Measurements from ENCODE around the gene ISYNA1.

DNA sequence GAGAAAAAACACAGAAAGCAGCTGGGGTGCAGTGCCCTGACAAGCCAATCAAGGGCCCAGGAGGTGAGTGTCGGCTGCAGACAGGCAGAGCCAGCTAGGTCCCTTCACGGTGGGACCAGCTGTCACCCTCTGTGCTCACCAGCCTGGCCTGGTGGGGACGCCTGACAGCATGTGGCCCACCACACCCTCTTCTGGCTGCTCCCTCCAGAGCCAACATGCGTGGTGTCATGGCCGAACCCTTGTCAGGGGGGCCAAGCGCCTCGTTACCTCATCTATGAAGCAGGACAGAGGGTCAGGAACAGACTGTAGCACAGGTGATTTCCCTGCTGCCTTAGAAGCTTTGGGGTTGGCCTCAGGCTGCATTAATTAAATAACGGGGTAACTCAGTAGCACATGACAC lies 40.0 kb upstream of the ISYNA1 start:
- TF ChIP-seq CTCF (IDR thresholded peaks at IDR 0.05; ENCODE audit: control extremely low read depth in 1 of 3, insufficient read depth in 1 of 3, low read depth in 1 of 3, low read length in 3 of 3) = no peak
- TF ChIP-seq, protein P1, sequence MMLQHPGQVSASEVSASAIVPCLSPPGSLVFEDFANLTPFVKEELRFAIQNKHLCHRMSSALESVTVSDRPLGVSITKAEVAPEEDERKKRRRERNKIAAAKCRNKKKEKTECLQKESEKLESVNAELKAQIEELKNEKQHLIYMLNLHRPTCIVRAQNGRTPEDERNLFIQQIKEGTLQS (IDR thresholded peaks at IDR 0.05; ENCODE audit: insufficient read depth, low read depth, low read length) = no peak
- TF ChIP-seq TCF12 (IDR thresholded peaks at IDR 0.05; ENCODE audit: low read depth, low read length) = no peak
- TF ChIP-seq EP300 (IDR thresholded peaks at IDR 0.05; ENCODE audit: borderline replicate concordance in 1 of 2, low read depth in 2 of 2, low read length in 2 of 2) = no peak
- TF ChIP-seq POLR2AphosphoS5 (IDR thresholded peaks at IDR 0.05; ENCODE audit: low read depth, low read length) = no peak
- no peak for TF ChIP-seq CREB1 (IDR thresholded peaks at IDR 0.05)
- no peak for TF ChIP-seq POLR2A (IDR thresholded peaks at IDR 0.05; ENCODE audit: control extremely low read depth in 1 of 2, low read depth in 2 of 2, low read length in 2 of 2)
- TF ChIP-seq GABPA (IDR thresholded peaks at IDR 0.05; ENCODE audit: borderline replicate concordance, insufficient read depth, low read length) = no peak
- no peak for TF ChIP-seq EZH2 (IDR thresholded peaks at IDR 0.05; ENCODE audit: low read depth, low read length, severe bottlenecking)
- no peak for TF ChIP-seq SIRT6 (IDR thresholded peaks at IDR 0.05; ENCODE audit: low read length)
- no peak for TF ChIP-seq SP2 (IDR thresholded peaks at IDR 0.05; ENCODE audit: low read length)
